SU-DHL-6 (cell line): ENCODE results near the gene HDAC5.

Experiments used
- H2AFZ ChIP-seq: fragments of 200-600 bp; sonication (generic); 2 replicates; pipeline ENCODE4 v1.6.1; 2014; ENCODE audit warnings: low read depth, mild to moderate bottlenecking, moderate library complexity, mixed read lengths, antibody characterized with exemption, low read length; ENCODE audit not compliant: severe bottlenecking
- H3F3A ChIP-seq: fragments of 200-600 bp; shearing (Covaris generic); 2 replicates; pipeline ENCODE4 v1.6.0; 2016; ENCODE audit warnings: antibody characterized with exemption, mild to moderate bottlenecking; ENCODE audit not compliant: insufficient read depth
- H3K27ac ChIP-seq: fragments of 200-600 bp; sonication (generic); 2 replicates; pipeline ENCODE4 v1.5.1; 2016; ENCODE audit warnings: low read depth, mild to moderate bottlenecking, low read length, moderate library complexity, mixed read lengths
- H3K27me3 ChIP-seq: fragments of 200-600 bp; sonication (generic), shearing (Covaris generic); 2 replicates; pipeline ENCODE4 v1.6.0; 2014; ENCODE audit warnings: mild to moderate bottlenecking, low read length
- H3K36me3 ChIP-seq: fragments of 200-600 bp; sonication (generic); 2 replicates; pipeline ENCODE4 v1.6.1; 2014; ENCODE audit warnings: mild to moderate bottlenecking, low read length, mixed read lengths
- H3K4me2 ChIP-seq: fragments of 300-600, 200-600 bp; shearing (Covaris generic), sonication (generic); 2 replicates; pipeline ENCODE4 v1.6.0; 2014; ENCODE audit warnings: low read length, low read depth, mild to moderate bottlenecking; ENCODE audit not compliant: poor library complexity, severe bottlenecking
- H3K4me3 ChIP-seq: fragments of 200-600 bp; sonication (generic); 2 replicates; pipeline ENCODE4 v1.5.1; 2014; ENCODE audit warnings: antibody characterized with exemption, low read length, mild to moderate bottlenecking, mixed read lengths; ENCODE audit not compliant: insufficient read depth, poor library complexity, severe bottlenecking
- H3K79me2 ChIP-seq: fragments of 200-600 bp; sonication (generic); 2 replicates; pipeline ENCODE4 v1.6.1; 2014; ENCODE audit warnings: mild to moderate bottlenecking, low read length, moderate library complexity; ENCODE audit not compliant: insufficient read depth
- H3K9ac ChIP-seq: fragments of 200-600 bp; sonication (generic); 2 replicates; pipeline ENCODE4 v1.7.0; 2014; ENCODE audit warnings: mild to moderate bottlenecking, low read length
- H3K9me2 ChIP-seq: fragments of 200-600 bp; sonication (generic); replicated peaks from 2 replicates; pipeline ENCODE4 v1.6.1; 2014; ENCODE audit warnings: low read length; ENCODE audit not compliant: insufficient read depth
- H3K9me3 ChIP-seq: fragments of 200-600 bp; sonication (generic); 2 replicates; pipeline ENCODE4 v1.6.1; 2014; ENCODE audit warnings: low read length, mixed read lengths; ENCODE audit not compliant: insufficient read depth
- H4K20me1 ChIP-seq: fragments of 200-600 bp; sonication (generic); 2 replicates; pipeline ENCODE4 v1.6.1; 2014; ENCODE audit warnings: low read depth, mild to moderate bottlenecking, antibody characterized with exemption, low read length, moderate library complexity, mixed read lengths
- EZH2phosphoT487 ChIP-seq: fragments of 200-600 bp; sonication (generic), shearing (Covaris generic); conservative IDR thresholded peaks from 2 replicates; pipeline ENCODE4 v1.6.1; 2018; ENCODE audit warnings: mild to moderate bottlenecking, antibody characterized with exemption, low read length, moderate library complexity, mixed read lengths
- TF ChIP-seq, protein P1 (sequence below): fragments of 200-600 bp; sonication (generic); IDR thresholded peaks from one replicate; pipeline ENCODE4 v1.5.1; 2017; ENCODE audit warnings: antibody characterized with exemption, mild to moderate bottlenecking, low read length, moderate library complexity; ENCODE audit not compliant: insufficient read depth, poor library complexity, severe bottlenecking

Gene HDAC5

DNA sequence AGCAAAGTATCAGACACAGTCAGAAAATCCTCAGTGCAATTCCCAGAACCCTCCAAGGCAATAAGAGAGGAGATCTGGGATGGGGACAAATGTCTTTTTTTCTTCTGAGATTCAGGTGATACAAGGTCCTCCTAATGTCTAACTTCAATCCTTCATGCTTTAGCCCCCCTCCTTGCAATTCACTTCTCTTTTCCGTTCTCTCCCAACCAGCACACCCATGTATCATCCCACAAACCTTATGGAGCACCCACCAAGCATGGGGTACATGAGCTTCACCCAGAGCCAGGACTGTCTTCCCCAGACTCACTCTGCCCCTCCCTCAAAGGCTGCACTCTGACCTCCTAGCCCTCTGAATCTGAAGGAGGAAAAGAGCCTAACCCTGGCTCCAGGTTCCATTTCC, 10.1 kb downstream of the HDAC5 start:
- H3K9me3 ChIP-seq: no peaks in the 10 kb centered on the region
- H3K79me2 ChIP-seq: no peaks in the 10 kb centered on the region
- H3K4me3 ChIP-seq: no peak overlapping the region
- H3K27ac ChIP-seq: no peak overlapping the region
- no peak overlapping the region for H2AFZ ChIP-seq
- TF ChIP-seq, protein P1, sequence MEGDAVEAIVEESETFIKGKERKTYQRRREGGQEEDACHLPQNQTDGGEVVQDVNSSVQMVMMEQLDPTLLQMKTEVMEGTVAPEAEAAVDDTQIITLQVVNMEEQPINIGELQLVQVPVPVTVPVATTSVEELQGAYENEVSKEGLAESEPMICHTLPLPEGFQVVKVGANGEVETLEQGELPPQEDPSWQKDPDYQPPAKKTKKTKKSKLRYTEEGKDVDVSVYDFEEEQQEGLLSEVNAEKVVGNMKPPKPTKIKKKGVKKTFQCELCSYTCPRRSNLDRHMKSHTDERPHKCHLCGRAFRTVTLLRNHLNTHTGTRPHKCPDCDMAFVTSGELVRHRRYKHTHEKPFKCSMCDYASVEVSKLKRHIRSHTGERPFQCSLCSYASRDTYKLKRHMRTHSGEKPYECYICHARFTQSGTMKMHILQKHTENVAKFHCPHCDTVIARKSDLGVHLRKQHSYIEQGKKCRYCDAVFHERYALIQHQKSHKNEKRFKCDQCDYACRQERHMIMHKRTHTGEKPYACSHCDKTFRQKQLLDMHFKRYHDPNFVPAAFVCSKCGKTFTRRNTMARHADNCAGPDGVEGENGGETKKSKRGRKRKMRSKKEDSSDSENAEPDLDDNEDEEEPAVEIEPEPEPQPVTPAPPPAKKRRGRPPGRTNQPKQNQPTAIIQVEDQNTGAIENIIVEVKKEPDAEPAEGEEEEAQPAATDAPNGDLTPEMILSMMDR: no peak
- TF ChIP-seq EZH2phosphoT487: no peak
- H3K9me2 ChIP-seq: no peaks in the 10 kb centered on the region
- H3K27me3 ChIP-seq: no peaks in the 10 kb centered on the region
- no peak overlapping the region for H3K4me2 ChIP-seq
- no peak overlapping the region for H3K9ac ChIP-seq
- no peaks in the 10 kb centered on the region for H4K20me1 ChIP-seq
- H3F3A ChIP-seq: no peaks in the 10 kb centered on the region
- H3K36me3 ChIP-seq: no peaks in the 10 kb centered on the region

DNA sequence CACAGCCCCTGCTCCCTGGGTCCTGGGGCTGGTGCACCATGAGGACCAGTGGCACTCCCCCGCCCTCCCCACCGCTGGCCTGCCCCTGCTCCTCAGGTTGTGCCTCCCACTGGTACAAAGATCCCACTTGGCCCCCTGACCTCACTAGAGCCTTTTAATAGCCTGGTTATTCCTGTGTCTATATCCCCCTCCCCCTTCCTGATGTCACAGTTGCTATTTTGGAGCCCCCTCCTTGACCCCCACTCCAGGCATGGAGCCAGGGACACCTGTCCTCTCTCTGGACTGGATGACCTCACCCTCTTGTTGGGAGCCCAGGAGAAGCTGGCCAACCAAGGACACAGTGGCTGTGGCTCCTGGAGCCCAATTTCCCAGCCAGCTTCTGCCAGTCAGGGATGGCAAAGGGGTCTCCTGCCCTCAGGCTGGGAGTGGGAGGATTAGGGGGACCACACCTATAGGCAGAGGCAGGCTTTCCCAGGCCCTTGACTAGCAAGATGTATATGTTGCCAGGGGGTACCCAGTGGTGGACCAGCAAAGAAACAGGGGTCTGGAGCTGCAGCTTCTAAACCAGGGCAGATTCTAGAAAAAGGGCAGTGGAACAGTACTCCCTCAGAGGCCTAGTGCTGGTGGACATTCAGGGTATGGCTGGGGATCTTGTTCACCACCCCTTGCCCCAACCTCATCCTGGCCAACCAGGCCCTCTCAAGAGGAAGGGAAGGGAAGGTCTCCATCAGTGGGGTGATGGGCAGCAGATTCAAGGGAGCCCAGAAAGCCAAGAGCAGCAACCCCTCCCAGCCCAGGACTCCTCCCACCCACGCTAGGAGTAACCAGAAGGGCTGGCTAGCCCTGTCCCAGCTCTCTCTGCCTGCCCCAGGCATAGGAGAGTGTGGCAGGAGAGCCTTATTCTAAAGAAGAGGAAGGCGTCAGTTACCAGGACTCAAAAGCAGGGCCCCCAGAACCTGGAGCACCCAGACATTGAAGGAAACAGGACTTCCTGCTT, 10.9 kb downstream of the HDAC5 start:
- Histone ChIP-seq H3K9me2 (no peaks in the 10 kb centered on the region), H3K36me3 (no peaks in the 10 kb centered on the region), H3F3A (no peaks in the 10 kb centered on the region), H3K4me2 (no peak overlapping the region), H3K9me3 (no peaks in the 10 kb centered on the region), H3K4me3 (no peak overlapping the region), H3K27ac (no peak overlapping the region), H2AFZ (no peak overlapping the region), H3K79me2 (no peaks in the 10 kb centered on the region), H4K20me1 (no peaks in the 10 kb centered on the region), H3K9ac (no peak overlapping the region), H3K27me3 (no peaks in the 10 kb centered on the region)
- TF ChIP-seq, protein P1: no peak
- no peak for TF ChIP-seq EZH2phosphoT487

DNA sequence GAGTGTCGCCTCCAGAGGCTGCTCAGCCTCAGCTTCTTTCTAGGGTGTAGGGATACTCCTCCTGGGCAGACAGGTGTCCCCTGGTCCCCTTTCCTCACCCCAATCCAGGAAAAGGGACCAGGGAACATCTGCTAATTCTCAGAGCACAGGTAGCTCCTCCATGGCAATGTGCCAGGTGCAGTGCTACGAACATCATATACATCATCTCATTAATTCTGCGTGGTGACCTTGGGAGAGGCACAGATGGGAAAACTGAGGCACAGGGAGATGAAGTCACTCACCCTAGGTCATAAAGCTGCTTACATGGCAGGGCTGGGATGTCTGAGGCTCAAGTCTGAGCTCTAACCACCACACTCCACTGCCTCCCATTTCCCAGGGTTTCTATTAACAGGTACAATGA, 11.7 kb downstream of the HDAC5 start:
- no peak overlapping the region for H2AFZ ChIP-seq
- H3K4me3 ChIP-seq: no peak overlapping the region
- H3K9me2 ChIP-seq: no peaks in the 10 kb centered on the region
- H3K79me2 ChIP-seq: no peaks in the 10 kb centered on the region
- H3K9ac ChIP-seq: no peak overlapping the region
- H3K4me2 ChIP-seq: no peak overlapping the region
- TF ChIP-seq, protein P1: no peak
- no peak for TF ChIP-seq EZH2phosphoT487
- H3K36me3 ChIP-seq: no peaks in the 10 kb centered on the region
- no peak overlapping the region for H3K27ac ChIP-seq
- H3K9me3 ChIP-seq: no peaks in the 10 kb centered on the region
- H3F3A ChIP-seq: no peaks in the 10 kb centered on the region
- H4K20me1 ChIP-seq: no peaks in the 10 kb centered on the region
- no peaks in the 10 kb centered on the region for H3K27me3 ChIP-seq
